Measurements from ENCODE around the gene PITPNM1.
A peak's percentile ranks its signal among the peaks of the same experiment; 100 is the strongest.
"Not testable (repeated sequence)": the region's sequence is repeated elsewhere in the genome, so short reads cannot be mapped to it uniquely, and the experiment has no call there.

PITPNM1 gene

GRCh38 chr11:67522338-67522737 lies 17.2 kb upstream of the PITPNM1 start:
- no peaks in the 10 kb centered on the region for H3K36me3 ChIP-seq (ENCODE audit: control insufficient read depth, insufficient read depth, low read length)
- H3K4me1 ChIP-seq (ENCODE audit: control insufficient read depth, insufficient read depth, low read length) = peaks cover 15% of the 10 kb centered on the region
- H3K9ac ChIP-seq (ENCODE audit: low read length) = no peak overlapping the region
- no peak overlapping the region for H3K4me3 ChIP-seq (ENCODE audit: low read length)
- no peaks in the 10 kb centered on the region for H3K9me3 ChIP-seq (ENCODE audit: control insufficient read depth, low read length)
- H3K27me3 ChIP-seq (ENCODE audit: control insufficient read depth, insufficient read depth, low read length) = no peaks in the 10 kb centered on the region

DNA sequence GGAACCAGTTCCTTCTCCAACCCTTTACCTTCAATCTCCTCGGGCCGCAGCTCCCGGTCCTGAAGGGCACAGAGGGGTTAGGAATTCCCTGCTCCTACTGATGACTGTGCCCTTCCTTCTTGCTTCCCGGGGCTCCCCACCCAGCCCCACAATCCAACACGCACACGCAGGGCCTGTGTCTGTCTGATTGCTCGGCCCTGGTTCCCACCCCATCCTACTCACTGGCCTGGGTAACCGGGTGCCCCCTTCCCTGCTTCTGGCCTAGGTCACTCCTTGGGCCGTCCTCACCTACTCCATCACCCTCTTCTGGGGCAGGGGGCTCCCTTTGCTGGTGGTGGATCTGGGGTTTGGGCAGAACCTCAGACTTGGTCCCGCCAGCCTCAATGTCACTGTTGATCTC lies 16.8 kb upstream of the PITPNM1 start:
- no peaks in the 10 kb centered on the region for H3K36me3 ChIP-seq (ENCODE audit: control insufficient read depth, insufficient read depth, low read length)
- H3K9me3 ChIP-seq (ENCODE audit: control insufficient read depth, low read length) = no peaks in the 10 kb centered on the region
- H3K9ac ChIP-seq (ENCODE audit: low read length) = no peak overlapping the region
- no peak overlapping the region for H3K4me3 ChIP-seq (ENCODE audit: low read length)
- H3K27me3 ChIP-seq (ENCODE audit: control insufficient read depth, insufficient read depth, low read length) = no peaks in the 10 kb centered on the region
- peaks cover 15% of the 10 kb centered on the region for H3K4me1 ChIP-seq (ENCODE audit: control insufficient read depth, insufficient read depth, low read length)

DNA sequence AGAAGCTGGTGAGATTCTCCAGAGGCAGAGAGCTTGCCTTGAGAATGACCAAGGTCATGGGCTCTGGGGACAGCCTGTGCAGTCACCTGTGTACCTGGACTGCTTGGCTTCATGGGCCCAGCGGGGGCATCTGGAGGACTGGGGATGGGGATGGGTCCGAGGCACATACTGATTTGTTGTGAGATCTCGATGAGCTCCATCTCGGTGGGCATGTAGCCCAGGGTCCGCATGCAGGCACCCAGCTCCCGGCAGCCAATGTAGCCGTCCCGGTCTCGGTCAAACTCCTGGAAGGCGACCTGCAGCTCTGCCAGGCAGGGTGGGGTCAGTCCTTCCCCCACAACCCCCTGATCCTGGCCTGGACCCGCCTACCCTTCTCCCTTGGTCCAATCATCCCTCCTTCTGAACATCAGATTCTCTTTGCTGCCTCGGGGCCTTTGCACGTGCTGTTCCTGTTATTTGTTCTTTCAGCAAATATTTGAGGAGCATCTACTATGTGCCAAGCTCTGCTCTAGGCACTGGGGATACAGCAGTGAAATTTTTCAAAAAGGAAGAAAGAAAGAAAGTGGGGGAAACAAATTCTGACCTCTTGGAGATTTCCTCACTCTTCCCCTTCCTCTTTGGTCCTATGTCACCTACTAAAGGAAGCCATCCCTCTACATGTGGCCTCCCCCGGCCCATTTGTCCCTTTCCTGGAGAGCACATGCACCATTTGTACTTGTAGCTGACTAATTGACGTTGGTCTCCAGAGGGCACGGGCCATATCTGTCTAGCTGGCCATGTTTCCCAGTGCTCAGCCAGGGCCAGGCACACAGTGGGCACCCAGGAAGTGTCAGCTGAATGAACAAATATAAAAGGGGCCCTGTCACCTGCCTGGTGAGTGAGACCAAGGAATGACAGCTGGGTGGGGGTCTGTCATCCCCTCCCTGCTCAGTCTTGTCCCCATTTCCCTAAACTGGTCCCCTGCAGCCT lies 16.0 kb upstream of the PITPNM1 start:
- Histone ChIP-seq H3K27me3 (ENCODE audit: control insufficient read depth, insufficient read depth, low read length) (no peaks in the 10 kb centered on the region), H3K9me3 (ENCODE audit: control insufficient read depth, low read length) (no peaks in the 10 kb centered on the region), H3K4me1 (ENCODE audit: control insufficient read depth, insufficient read depth, low read length) (peaks cover 15% of the 10 kb centered on the region), H3K9ac (ENCODE audit: low read length) (no peak overlapping the region), H3K36me3 (ENCODE audit: control insufficient read depth, insufficient read depth, low read length) (no peaks in the 10 kb centered on the region), H3K4me3 (ENCODE audit: low read length) (no peak overlapping the region)

DNA sequence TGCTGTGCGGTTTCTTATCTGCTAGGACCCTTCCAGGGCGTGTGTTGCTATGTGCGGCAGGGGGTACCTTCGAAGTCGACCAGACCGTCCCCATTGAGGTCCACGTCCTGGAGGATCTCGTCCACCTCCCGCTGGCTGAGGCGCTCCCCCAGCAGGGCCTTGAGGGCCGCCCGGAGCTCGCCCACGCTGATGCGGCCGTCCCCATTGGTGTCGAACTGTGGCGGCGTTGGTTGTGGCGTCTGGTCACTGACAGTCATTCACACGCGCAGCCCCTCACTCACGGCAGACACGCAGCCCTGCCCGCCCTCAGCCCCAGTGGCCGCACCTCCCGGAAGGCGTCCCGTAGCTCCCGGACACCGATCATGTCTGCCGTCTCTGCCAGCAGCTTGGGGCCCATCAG lies 14.6 kb upstream of the PITPNM1 start:
- Histone ChIP-seq H3K9me3 (ENCODE audit: control insufficient read depth, low read length) (no peaks in the 10 kb centered on the region), H3K27me3 (ENCODE audit: control insufficient read depth, insufficient read depth, low read length) (no peaks in the 10 kb centered on the region), H3K9ac (ENCODE audit: low read length) (no peak overlapping the region), H3K36me3 (ENCODE audit: control insufficient read depth, insufficient read depth, low read length) (no peaks in the 10 kb centered on the region), H3K4me1 (ENCODE audit: control insufficient read depth, insufficient read depth, low read length) (peaks cover 8% of the 10 kb centered on the region), H3K4me3 (ENCODE audit: low read length) (no peak overlapping the region)

DNA sequence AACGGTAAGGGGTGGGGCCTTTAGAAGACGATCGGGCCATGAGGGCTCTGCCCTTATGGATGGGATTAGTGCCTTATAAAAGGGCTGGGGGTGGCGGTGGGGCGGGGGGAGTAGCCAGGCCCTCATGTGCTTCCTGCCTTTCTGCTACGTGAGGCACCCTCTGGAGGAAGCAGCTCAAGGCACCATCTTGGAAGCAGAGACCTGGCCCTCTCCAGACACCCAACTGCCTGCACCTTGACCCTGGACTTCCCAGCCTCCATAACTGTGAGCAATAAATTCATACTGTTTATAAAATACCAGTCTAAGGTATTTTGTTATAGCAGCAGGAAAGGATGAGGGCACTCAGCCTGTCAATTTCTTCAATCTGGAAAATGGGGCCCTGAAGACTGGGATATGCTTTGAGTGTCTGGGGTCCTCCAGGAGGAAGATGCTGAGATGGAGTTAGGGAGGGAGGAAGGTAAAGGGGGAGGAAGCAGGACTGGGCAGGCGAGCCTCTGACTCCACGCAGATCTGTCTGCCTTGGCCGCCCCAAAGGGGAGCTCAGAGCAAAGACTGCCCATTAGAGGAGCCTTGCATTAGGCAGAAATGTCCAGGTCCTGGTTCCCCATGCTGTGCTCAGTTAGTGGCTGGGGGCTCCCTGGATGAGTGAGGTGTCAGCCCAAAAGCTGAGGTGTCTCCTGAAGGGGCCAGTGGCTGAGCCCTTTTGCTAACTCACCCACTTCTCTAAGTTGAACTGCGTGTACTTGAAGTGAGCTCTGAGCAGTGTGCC lies 12.8 kb upstream of the PITPNM1 start:
- no peak overlapping the region for H3K4me3 ChIP-seq (ENCODE audit: low read length)
- H3K4me1 ChIP-seq (ENCODE audit: control insufficient read depth, insufficient read depth, low read length) = no peaks in the 10 kb centered on the region
- H3K36me3 ChIP-seq (ENCODE audit: control insufficient read depth, insufficient read depth, low read length) = no peaks in the 10 kb centered on the region
- no peaks in the 10 kb centered on the region for H3K27me3 ChIP-seq (ENCODE audit: control insufficient read depth, insufficient read depth, low read length)
- H3K9me3 ChIP-seq (ENCODE audit: control insufficient read depth, low read length) = no peaks in the 10 kb centered on the region
- no peak overlapping the region for H3K9ac ChIP-seq (ENCODE audit: low read length)

DNA sequence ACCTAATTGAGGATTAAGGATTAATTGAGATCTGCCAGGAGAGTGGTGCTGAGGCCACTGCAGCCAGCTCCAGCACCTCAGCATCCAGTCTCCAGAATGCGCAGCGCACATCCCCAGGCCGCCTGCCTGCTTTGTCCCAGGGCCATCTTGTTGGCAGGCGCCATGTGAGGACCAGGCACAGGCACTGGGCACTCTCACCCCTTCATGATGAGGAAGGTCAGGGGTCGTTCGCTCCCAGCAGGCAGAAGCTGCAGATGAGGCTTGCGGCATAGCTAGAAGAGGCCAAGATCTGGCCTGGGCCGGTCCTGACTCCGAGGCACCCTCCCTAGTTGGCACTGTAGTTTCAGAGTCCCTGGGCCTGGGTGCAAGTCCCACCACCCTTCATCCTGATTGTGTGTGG lies 11.6 kb upstream of the PITPNM1 start:
- Histone ChIP-seq H3K9me3 (ENCODE audit: control insufficient read depth, low read length) (no peaks in the 10 kb centered on the region), H3K4me3 (ENCODE audit: low read length) (no peak overlapping the region), H3K9ac (ENCODE audit: low read length) (no peak overlapping the region), H3K36me3 (ENCODE audit: control insufficient read depth, insufficient read depth, low read length) (no peaks in the 10 kb centered on the region), H3K4me1 (ENCODE audit: control insufficient read depth, insufficient read depth, low read length) (no peaks in the 10 kb centered on the region), H3K27me3 (ENCODE audit: control insufficient read depth, insufficient read depth, low read length) (no peaks in the 10 kb centered on the region)

- H3K9ac ChIP-seq (ENCODE audit: low read length) = no peak overlapping the region
- no peaks in the 10 kb centered on the region for H3K27me3 ChIP-seq (ENCODE audit: control insufficient read depth, insufficient read depth, low read length)
- peaks cover under 1% of the 10 kb centered on the region for H3K4me1 ChIP-seq (ENCODE audit: control insufficient read depth, insufficient read depth, low read length)
- no peaks in the 10 kb centered on the region for H3K36me3 ChIP-seq (ENCODE audit: control insufficient read depth, insufficient read depth, low read length)
- no peaks in the 10 kb centered on the region for H3K9me3 ChIP-seq (ENCODE audit: control insufficient read depth, low read length)
- H3K4me3 ChIP-seq (ENCODE audit: low read length) = no peak overlapping the region
Observed at GRCh38 chr11:67514116-67514515, 9.0 kb upstream of the PITPNM1 start.

DNA sequence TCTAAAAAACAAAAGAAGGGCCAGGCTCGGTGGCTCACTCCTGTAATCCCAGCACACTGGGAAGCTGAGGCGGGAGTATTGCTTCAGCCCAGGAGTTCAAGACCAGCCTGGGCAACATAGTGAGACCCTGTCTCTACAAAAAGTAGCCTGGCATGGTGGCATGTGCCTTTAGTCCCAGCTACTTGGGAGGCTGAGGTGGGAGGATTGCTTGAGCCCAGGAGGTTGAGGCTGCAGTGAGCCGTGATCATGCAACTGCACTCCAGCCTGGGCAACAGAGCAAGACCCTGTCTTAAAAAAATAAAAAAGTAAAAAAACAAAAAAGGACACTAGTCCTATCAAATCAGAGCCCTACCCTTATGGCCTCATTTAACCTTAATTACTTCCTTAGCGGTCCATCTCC lies 6.4 kb upstream of the PITPNM1 start:
- not testable (repeated sequence) for H3K27me3 ChIP-seq (ENCODE audit: control insufficient read depth, insufficient read depth, low read length); H3K36me3 ChIP-seq (ENCODE audit: control insufficient read depth, insufficient read depth, low read length); H3K9ac ChIP-seq (ENCODE audit: low read length); H3K4me3 ChIP-seq (ENCODE audit: low read length); H3K9me3 ChIP-seq (ENCODE audit: control insufficient read depth, low read length)
- H3K4me1 ChIP-seq (ENCODE audit: control insufficient read depth, insufficient read depth, low read length) = peaks cover 19% of the 10 kb centered on the region

DNA sequence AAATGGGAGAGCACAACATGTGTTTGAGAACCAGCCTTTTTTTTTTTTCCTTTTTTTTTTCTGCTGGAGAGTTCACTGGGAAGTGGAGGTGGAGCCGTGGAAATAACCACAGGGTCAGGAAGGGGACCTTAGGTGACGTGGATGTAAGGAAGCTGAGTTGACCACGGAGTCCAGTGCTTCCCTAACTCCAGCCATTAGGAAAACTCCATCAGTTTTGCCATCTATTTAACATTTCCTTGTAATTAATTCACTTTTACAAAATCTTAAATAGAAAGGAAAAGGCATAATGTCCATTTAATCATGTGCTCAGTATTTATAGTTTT lies 4.8 kb upstream of the PITPNM1 start:
- no peak overlapping the region for H3K9ac ChIP-seq (ENCODE audit: low read length)
- peaks cover 33% of the 10 kb centered on the region for H3K4me1 ChIP-seq (ENCODE audit: control insufficient read depth, insufficient read depth, low read length)
- no peaks in the 10 kb centered on the region for H3K9me3 ChIP-seq (ENCODE audit: control insufficient read depth, low read length)

DNA sequence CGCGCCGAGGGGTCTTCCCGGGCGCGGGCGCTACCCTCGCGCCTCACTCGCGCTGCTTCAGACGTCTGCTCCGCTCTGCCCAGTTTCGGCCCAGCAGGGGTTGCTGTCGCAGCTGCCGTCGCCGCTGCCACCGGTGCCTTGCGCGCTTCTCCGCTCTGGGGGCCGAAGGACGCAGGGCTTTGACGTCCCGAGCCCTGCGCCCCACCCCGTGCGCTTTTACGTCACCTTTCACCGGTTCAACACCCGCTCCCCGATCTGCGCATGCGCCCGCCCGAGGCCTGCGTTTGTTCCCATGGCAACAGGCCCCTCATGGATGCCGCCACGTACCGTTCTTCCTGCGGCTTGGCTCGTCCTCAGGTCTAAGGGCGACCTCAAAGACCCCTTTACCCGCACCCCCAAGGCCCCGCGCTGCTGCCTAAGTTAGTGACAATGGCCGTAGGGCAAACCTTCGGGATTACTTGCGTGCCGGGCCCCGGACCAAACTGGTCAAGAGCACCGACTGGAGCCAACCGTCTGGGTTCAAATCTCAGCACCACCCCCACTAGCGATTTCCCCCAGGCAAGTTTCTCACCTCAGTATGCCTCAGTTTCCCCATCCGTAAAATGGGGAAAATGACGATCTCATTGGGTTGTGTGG lies 3.4 kb upstream of the PITPNM1 start:
- Histone ChIP-seq H3K9me3 (ENCODE audit: control insufficient read depth, low read length) (no peaks in the 10 kb centered on the region), H3K4me1 (ENCODE audit: control insufficient read depth, insufficient read depth, low read length) (peaks cover 37% of the 10 kb centered on the region), H3K9ac (ENCODE audit: low read length) (peak overlapping the region; percentile 87), H3K36me3 (ENCODE audit: control insufficient read depth, insufficient read depth, low read length) (no peaks in the 10 kb centered on the region), H3K4me3 (ENCODE audit: low read length) (peak overlapping the region; percentile 67), H3K27me3 (ENCODE audit: control insufficient read depth, insufficient read depth, low read length) (no peaks in the 10 kb centered on the region)

More for the DNA sequence above, 4.8 kb upstream of the PITPNM1 start:
- Histone ChIP-seq H3K4me3 (ENCODE audit: low read length) (no peak overlapping the region), H3K27me3 (ENCODE audit: control insufficient read depth, insufficient read depth, low read length) (no peaks in the 10 kb centered on the region), H3K36me3 (ENCODE audit: control insufficient read depth, insufficient read depth, low read length) (no peaks in the 10 kb centered on the region)

DNA sequence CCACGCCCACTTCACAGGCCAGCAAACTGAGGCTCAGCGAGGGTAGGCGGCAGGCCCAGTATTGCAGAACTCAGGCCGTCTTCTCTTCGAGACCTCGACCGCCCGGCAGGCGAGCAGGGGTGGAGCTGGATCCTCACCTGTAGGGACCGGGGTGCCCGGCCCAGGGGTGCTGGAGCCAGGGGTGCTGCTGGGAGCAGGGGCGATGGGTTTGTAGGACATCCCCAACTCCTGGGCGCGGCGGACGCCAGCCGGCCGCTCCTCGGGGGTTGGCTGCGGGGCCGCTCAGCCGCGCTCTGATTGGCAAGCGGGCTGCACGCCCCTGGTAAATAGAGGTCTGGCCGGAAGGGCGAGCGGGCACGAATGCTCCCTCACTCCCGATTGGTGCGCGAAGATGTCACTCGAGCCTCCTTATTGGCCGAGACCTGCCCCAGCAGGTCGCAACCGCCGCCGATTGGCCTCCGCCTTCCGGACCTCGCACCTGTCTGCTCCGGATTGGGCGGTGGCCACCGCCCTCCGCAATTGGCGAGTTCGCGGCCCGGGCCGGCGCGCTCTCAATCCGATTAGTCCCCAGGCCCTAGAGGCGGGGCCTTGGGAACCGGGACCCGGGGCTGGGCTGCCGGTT lies 2.8 kb upstream of the PITPNM1 start, which contains the start of gene CDK2AP2:
Gene CDK2AP2 (minus strand): TSS at position 299 of the 622 bp plus-strand sequence. CDS start 80 bp downstream, at position 219.
- H3K4me3 ChIP-seq (ENCODE audit: low read length) = peak within 1 kb of the TSS; percentile 69
- peaks cover 40% of the 10 kb centered on the region for H3K4me1 ChIP-seq (ENCODE audit: control insufficient read depth, insufficient read depth, low read length)
- no peaks in the 10 kb centered on the region for H3K36me3 ChIP-seq (ENCODE audit: control insufficient read depth, insufficient read depth, low read length)
- no peaks in the 10 kb centered on the region for H3K9me3 ChIP-seq (ENCODE audit: control insufficient read depth, low read length)
- peak within 1 kb of the TSS; percentile 87 for H3K9ac ChIP-seq (ENCODE audit: low read length)
- H3K27me3 ChIP-seq (ENCODE audit: control insufficient read depth, insufficient read depth, low read length) = no peaks in the 10 kb centered on the region
